ENCODE data around the gene ZXDB. TPM values are rescaled to one million over a fixed set of nuclear protein-coding genes. Genes with fewer than 3 reads are reported as not detected.

ZXDB gene
- polyA plus RNA-seq, 2 of the 4 experiments (the other 2 are of a cell fraction) = 5.5 to 14.4 TPM

DNA sequence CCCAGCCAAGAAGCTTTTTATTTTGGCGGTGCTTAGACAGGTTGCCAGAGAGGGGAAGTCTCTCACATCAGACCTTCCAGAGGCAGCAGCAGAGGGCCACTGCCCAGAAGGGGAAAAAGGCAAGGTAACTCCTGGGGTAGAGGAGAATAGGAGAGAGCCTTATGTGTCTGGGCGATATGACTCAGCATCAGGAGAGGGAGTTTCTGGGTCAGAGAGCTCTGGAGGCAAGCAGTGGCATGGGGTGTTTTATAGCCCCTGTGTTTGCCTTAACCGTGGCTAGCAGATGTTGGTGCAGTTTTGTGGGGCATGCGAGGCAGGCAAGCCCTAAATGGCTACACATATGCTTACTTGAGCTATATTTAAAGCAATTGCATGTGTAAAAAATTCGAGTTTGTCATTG, 8.3 kb upstream of the ZXDB start:
- peak overlapping the region in 1 of 2 experiments; percentile 52; a peak in 2 of 6 replicates for H3K27ac ChIP-seq
- 51% methylated on average over 4 of the region's 5 CpGs for WGBS (ENCODE audit: missing lambda C conversion rate)
- CTCF ChIA-PET = interaction anchor here (1.2 kb wide), 1 partner anchor 328 kb away, joined by 3 read pairs; no protein-coding TSS in a partner anchor

GRCh38 chrX:57586360-57586759, 5.5 kb upstream of the ZXDB start:
- ChIA-PET POLR2A (no interaction called here), CTCF (no interaction called here)
- no peak for FAIRE-seq

More for the DNA sequence above, 8.3 kb upstream of the ZXDB start:
- H3K4me3 ChIP-seq = no peak overlapping the region
- H3K4me2 ChIP-seq = peak overlapping the region; percentile 16; the same call in 1 of the 3 replicates
- FAIRE-seq (no peak), ATAC-seq (peak; percentile 47 to 64; a peak in 3 of 6 replicates), DNase-seq (ENCODE audit: low read depth in 1 of 2, low spot score in 1 of 2) (no peak)
- no peaks in the 10 kb centered on the region for H3K9me3 ChIP-seq
- peaks cover 8% of the 10 kb centered on the region; the same call in 2 of the 3 replicates for H3K4me1 ChIP-seq
- POLR2A ChIA-PET = no interaction called here
- TF ChIP-seq MAZ (IDR thresholded peaks at IDR 0.05; ENCODE audit: borderline replicate concordance, low read depth, low read length) = no peak
- no peak for TF ChIP-seq HES2 (IDR thresholded peaks at IDR 0.05)
- no peak for TF ChIP-seq PHF8 (IDR thresholded peaks at IDR 0.05; ENCODE audit: borderline replicate concordance, low read depth)
- no peak for TF ChIP-seq TFCP2L1 (CRISPR knock-in tag; IDR thresholded peaks at IDR 0.05)
- no peak for TF ChIP-seq FOSL2 (IDR thresholded peaks at IDR 0.05)
- TF ChIP-seq FOSL2 (CRISPR knock-in tag; IDR thresholded peaks at IDR 0.05) = no peak
- TF ChIP-seq RARB (CRISPR knock-in tag; IDR thresholded peaks at IDR 0.05) = no peak

GRCh38 chrX:57587062-57587461, 4.7 kb upstream of the ZXDB start:
- 71% methylated on average over 2 of the region's 2 CpGs for WGBS (ENCODE audit: missing lambda C conversion rate)
- ATAC-seq (no peak), FAIRE-seq (no peak), DNase-seq (ENCODE audit: low read depth in 1 of 2, low spot score in 1 of 2) (no peak)
- TF ChIP-seq EHF (CRISPR knock-in tag; IDR thresholded peaks at IDR 0.05) (no peak), NR3C1 (IDR thresholded peaks at IDR 0.05) (no peak), RNF2 (IDR thresholded peaks at IDR 0.05; ENCODE audit: borderline replicate concordance, low read depth) (no peak)
- Histone ChIP-seq H3K9me3 (no peaks in the 10 kb centered on the region), H3K27ac (no peak overlapping the region), H3K4me3 (no peak overlapping the region), H3K4me2 (no peak overlapping the region), H3K4me1 (peaks cover 17% of the 10 kb centered on the region)
- ChIA-PET CTCF (interaction anchor here (1.2 kb wide), 1 partner anchor 8 kb away, joined by 3 read pairs; no protein-coding TSS in a partner anchor), POLR2A (no interaction called here)

More at GRCh38 chrX:57586360-57586759, 5.5 kb upstream of the ZXDB start:
- TF ChIP-seq HOXB5 (CRISPR knock-in tag; IDR thresholded peaks at IDR 0.05) = no peak
- TF ChIP-seq ZFP36 (IDR thresholded peaks at IDR 0.05; ENCODE audit: borderline replicate concordance, partially characterized antibody) = no peak
- no peak for TF ChIP-seq HES2 (IDR thresholded peaks at IDR 0.05)
- no peak for TF ChIP-seq ZNF302 (CRISPR knock-in tag; IDR thresholded peaks at IDR 0.05)
- TF ChIP-seq TFCP2L1 (CRISPR knock-in tag; IDR thresholded peaks at IDR 0.05) = no peak
- TF ChIP-seq CEBPB (IDR thresholded peaks at IDR 0.05) = no peak
- no peak for TF ChIP-seq CHD2 (IDR thresholded peaks at IDR 0.05; ENCODE audit: low read length, partially characterized antibody)
- TF ChIP-seq RAD21 (conservative IDR thresholded peaks at IDR 0.05 in 1 of 2, IDR thresholded peaks at IDR 0.05 in 1 of 2) = no peak
- TF ChIP-seq NPAS2 (CRISPR knock-in tag; IDR thresholded peaks at IDR 0.05; ENCODE audit: borderline replicate concordance) = no peak
- no peak for TF ChIP-seq EHF (CRISPR knock-in tag; IDR thresholded peaks at IDR 0.05)
- no peak for DNase-seq (ENCODE audit: low read depth in 1 of 2, low spot score in 1 of 2)
- no peak for ATAC-seq
- H3K4me2 ChIP-seq = no peak overlapping the region
- H3K4me1 ChIP-seq = peaks cover 17% of the 10 kb centered on the region
- H3K9me3 ChIP-seq = no peaks in the 10 kb centered on the region
- H3K27ac ChIP-seq = no peak overlapping the region
- no peak overlapping the region for H3K4me3 ChIP-seq
- WGBS (ENCODE audit: missing lambda C conversion rate) = 85% methylated on average over 4 of the region's 4 CpGs

GRCh38 chrX:57587607-57588006, 4.2 kb upstream of the ZXDB start:
- FAIRE-seq = no peak
- no peaks in the 10 kb centered on the region for H3K9me3 ChIP-seq
- no peak overlapping the region for H3K27ac ChIP-seq
- no peak for DNase-seq (ENCODE audit: low read depth in 1 of 2, low spot score in 1 of 2)
- peaks cover 17% of the 10 kb centered on the region for H3K4me1 ChIP-seq
- ChIA-PET POLR2A (no interaction called here), CTCF (interaction anchor here (1.2 kb wide), 1 partner anchor 9 kb away, joined by 3 read pairs; no protein-coding TSS in a partner anchor)
- 71% methylated on average over 2 of the region's 2 CpGs for WGBS (ENCODE audit: missing lambda C conversion rate)
- no peak overlapping the region for H3K4me2 ChIP-seq
- H3K4me3 ChIP-seq = no peak overlapping the region
- no peak for ATAC-seq
- TF ChIP-seq POLR2A (IDR thresholded peaks at IDR 0.05; ENCODE audit: low read length) (no peak), NFE2L2 (conservative IDR thresholded peaks at IDR 0.05; ENCODE audit: low read length) (no peak), EP300 (IDR thresholded peaks at IDR 0.05) (no peak), TFCP2L1 (CRISPR knock-in tag; IDR thresholded peaks at IDR 0.05) (no peak), RAD21 (conservative IDR thresholded peaks at IDR 0.05 in 1 of 2, IDR thresholded peaks at IDR 0.05 in 1 of 2) (no peak), FOXS1 (CRISPR knock-in tag; IDR thresholded peaks at IDR 0.05) (no peak), SREBF2 (IDR thresholded peaks at IDR 0.05) (no peak)
- TF ChIP-seq, protein P1, sequence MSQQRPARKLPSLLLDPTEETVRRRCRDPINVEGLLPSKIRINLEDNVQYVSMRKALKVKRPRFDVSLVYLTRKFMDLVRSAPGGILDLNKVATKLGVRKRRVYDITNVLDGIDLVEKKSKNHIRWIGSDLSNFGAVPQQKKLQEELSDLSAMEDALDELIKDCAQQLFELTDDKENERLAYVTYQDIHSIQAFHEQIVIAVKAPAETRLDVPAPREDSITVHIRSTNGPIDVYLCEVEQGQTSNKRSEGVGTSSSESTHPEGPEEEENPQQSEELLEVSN (IDR thresholded peaks at IDR 0.05; ENCODE audit: borderline replicate concordance, low read depth) = no peak
- TF ChIP-seq, protein P2, sequence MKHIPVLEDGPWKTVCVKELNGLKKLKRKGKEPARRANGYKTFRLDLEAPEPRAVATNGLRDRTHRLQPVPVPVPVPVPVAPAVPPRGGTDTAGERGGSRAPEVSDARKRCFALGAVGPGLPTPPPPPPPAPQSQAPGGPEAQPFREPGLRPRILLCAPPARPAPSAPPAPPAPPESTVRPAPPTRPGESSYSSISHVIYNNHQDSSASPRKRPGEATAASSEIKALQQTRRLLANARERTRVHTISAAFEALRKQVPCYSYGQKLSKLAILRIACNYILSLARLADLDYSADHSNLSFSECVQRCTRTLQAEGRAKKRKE (CRISPR knock-in tag; IDR thresholded peaks at IDR 0.05; ENCODE audit: low read depth) = no peak
